Ectodermal cell (in vitro differentiated cells): Measurements from ENCODE around the gene TAF15.

Experiments
- H3K27ac ChIP-seq: 2 replicates; pipeline ENCODE4 v1.7.0; 2013; ENCODE audit warnings: mild to moderate bottlenecking, low read depth, low read length; ENCODE audit not compliant: insufficient read depth, poor library complexity, severe bottlenecking
- H3K27me3 ChIP-seq: 2 replicates; pipeline ENCODE4 v1.7.0; 2013; ENCODE audit warnings: mild to moderate bottlenecking, low read length; ENCODE audit not compliant: insufficient read depth, control insufficient read depth, poor library complexity, severe bottlenecking
- H3K36me3 ChIP-seq: one replicate; pipeline ENCODE4 v1.7.0; 2013; ENCODE audit warnings: low read length; ENCODE audit not compliant: control insufficient read depth, insufficient read depth
- H3K4me1 ChIP-seq: one replicate; pipeline ENCODE4 v1.7.0; 2013; ENCODE audit warnings: low read length; ENCODE audit not compliant: control insufficient read depth, insufficient read depth
- H3K4me3 ChIP-seq: 2 replicates; pipeline ENCODE4 v1.7.0; 2013; ENCODE audit warnings: low read depth, low read length, control low read depth; ENCODE audit not compliant: insufficient read depth
- H3K9me3 ChIP-seq: 2 replicates; pipeline ENCODE4 v1.7.0; 2013; ENCODE audit warnings: mild to moderate bottlenecking, low read length, moderate library complexity; ENCODE audit not compliant: control insufficient read depth
- WGBS, 2 experiments: methylation state at CpG; one replicate each; pipeline ENCODE4 v1.1.7; 2013; ENCODE audit warnings: missing lambda C conversion rate in 2 of 2; 5-methylcytosine and 5-hydroxymethylcytosine counted together

Gene TAF15

GRCh38 chr17:35768797-35769196, 40.5 kb upstream of the TAF15 start:
- WGBS, 2 experiments = 92 to 100% methylated on average over 2 of the region's 2 CpGs
- H3K36me3 ChIP-seq = no peaks in the 10 kb centered on the region
- H3K4me1 ChIP-seq = peaks cover 42% of the 10 kb centered on the region
- H3K27ac ChIP-seq = no peak overlapping the region
- no peaks in the 10 kb centered on the region for H3K9me3 ChIP-seq
- H3K4me3 ChIP-seq = no peak overlapping the region
- no peaks in the 10 kb centered on the region for H3K27me3 ChIP-seq

- WGBS, 2 experiments = 96 to 97% methylated on average over 48 of the region's 48 CpGs
These were observed 39.3 kb upstream of the TAF15 start for GRCh38 chr17:35769895-35770486.

GRCh38 chr17:35773129-35773528, 36.2 kb upstream of the TAF15 start:
- Histone ChIP-seq H3K27me3 (no peaks in the 10 kb centered on the region), H3K4me1 (peaks cover 37% of the 10 kb centered on the region), H3K27ac (no peak overlapping the region), H3K9me3 (no peaks in the 10 kb centered on the region), H3K36me3 (no peaks in the 10 kb centered on the region), H3K4me3 (no peak overlapping the region)
- WGBS, 2 experiments = 93 to 94% methylated on average over 20 of the region's 20 CpGs

More at GRCh38 chr17:35769895-35770486, 39.3 kb upstream of the TAF15 start:
- peaks cover 52% of the 10 kb centered on the region for H3K4me1 ChIP-seq
- no peak overlapping the region for H3K4me3 ChIP-seq
- no peak overlapping the region for H3K27ac ChIP-seq
- no peaks in the 10 kb centered on the region for H3K9me3 ChIP-seq
- no peaks in the 10 kb centered on the region for H3K36me3 ChIP-seq
- no peaks in the 10 kb centered on the region for H3K27me3 ChIP-seq

DNA sequence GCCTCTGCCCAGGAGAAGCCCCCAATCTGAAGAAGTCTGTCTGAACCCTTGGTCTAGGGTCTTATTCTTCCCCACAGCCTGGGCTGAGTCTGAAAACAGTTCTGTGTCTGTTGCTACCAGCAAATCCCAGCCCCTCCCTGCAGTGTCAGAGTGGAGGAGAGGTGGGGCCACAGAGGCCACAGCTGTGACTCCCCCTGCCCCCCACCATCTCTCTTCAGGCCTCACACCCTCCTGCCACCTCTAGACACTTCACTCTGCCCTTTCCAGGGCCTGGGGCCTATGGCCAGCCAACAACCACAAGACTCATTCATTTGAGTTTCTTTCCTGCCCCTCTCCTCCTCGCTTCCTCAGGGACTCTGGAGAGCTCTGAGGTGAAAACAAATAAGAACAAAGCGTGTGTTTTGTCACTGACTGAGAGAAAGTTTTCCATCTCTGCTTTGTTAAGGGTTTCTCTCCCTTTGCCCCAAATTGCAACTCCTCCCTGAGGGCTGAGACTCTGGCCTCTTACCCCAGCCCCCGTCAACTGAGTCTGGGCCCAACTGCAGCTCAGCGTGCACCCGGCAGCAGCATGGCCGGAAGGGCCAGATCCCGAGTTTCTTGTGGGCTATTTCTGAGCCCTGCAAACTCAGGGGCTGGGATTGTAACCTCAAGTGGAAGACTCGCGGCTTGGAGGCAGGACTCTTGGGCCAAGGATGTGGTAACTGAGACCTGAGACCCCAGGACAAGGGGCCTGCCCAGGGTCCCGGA, 35.4 kb upstream of the TAF15 start:
- Histone ChIP-seq H3K4me3 (no peak overlapping the region), H3K36me3 (no peaks in the 10 kb centered on the region), H3K27ac (no peak overlapping the region), H3K27me3 (no peaks in the 10 kb centered on the region), H3K9me3 (no peaks in the 10 kb centered on the region), H3K4me1 (peaks cover 37% of the 10 kb centered on the region)
- 80 to 82% methylated on average over 10 of the region's 10 CpGs for WGBS, 2 experiments

- no peaks in the 10 kb centered on the region for H3K27me3 ChIP-seq
- H3K36me3 ChIP-seq = no peaks in the 10 kb centered on the region
- H3K4me1 ChIP-seq = peaks cover 37% of the 10 kb centered on the region
- WGBS, 2 experiments = 75 to 76% methylated on average over 5 of the region's 5 CpGs
- no peaks in the 10 kb centered on the region for H3K9me3 ChIP-seq
- H3K4me3 ChIP-seq = no peak overlapping the region
- no peak overlapping the region for H3K27ac ChIP-seq
These were observed 34.8 kb upstream of the TAF15 start for GRCh38 chr17:35774499-35774898.

GRCh38 chr17:35775039-35775438, 34.2 kb upstream of the TAF15 start:
- Histone ChIP-seq H3K9me3 (no peaks in the 10 kb centered on the region), H3K36me3 (no peaks in the 10 kb centered on the region), H3K27ac (no peak overlapping the region), H3K4me1 (peaks cover 37% of the 10 kb centered on the region), H3K27me3 (no peaks in the 10 kb centered on the region), H3K4me3 (no peak overlapping the region)
- WGBS, 2 experiments = 72 to 80% methylated on average over 5 of the region's 5 CpGs

GRCh38 chr17:35775583-35775982, 33.7 kb upstream of the TAF15 start:
- Histone ChIP-seq H3K36me3 (no peaks in the 10 kb centered on the region), H3K9me3 (no peaks in the 10 kb centered on the region), H3K4me3 (no peak overlapping the region), H3K27ac (no peak overlapping the region), H3K4me1 (peaks cover 37% of the 10 kb centered on the region), H3K27me3 (no peaks in the 10 kb centered on the region)
- 91 to 93% methylated on average over 6 of the region's 6 CpGs for WGBS, 2 experiments

DNA sequence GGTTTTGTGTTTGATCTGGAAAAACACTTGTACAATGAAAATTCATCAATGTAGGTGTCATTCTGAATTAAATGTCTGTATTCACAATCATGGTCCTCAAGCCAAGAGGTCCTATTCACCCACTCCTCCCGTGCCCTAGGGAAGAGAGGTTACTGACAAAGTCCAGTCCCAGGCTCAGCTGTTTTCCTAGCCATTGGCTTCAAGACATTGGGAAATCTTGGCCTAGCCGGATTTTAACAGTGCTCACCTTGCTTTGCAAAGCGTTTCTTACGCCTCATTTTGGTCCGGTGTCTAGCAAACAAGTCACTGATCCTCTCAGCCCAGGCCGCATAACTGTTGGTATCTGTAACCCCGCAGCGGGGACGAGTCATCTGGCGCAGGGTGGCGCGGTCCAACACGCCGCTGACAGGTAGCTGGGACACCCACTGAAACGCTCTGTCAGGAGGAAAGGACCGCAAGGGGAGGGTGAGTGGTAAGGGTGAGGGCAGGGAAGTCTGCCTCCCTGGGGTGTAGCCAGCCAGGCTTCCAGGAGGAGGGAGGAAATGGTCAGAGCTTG, 30.6 kb upstream of the TAF15 start:
- Histone ChIP-seq H3K4me1 (peaks cover 18% of the 10 kb centered on the region), H3K27ac (no peak overlapping the region)

DNA sequence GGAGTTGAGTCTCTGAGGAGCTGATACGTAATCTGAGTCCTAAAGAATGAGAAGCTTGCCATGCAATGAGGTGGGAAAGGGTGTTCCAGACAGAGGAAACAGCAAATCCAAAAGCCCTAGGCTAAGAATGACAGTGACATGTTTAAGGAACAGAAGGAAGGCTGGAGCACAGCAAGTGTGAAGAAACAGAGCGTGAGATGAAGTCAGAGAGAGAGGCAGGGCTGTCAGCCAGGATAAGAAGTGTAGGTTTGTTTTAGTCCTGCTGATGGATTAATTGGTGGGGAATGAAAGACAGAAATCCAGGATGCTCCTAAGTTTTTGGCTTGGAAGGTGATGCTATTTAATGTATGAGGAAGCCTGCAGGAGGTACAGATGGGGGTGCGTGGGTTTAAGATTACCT, 28.3 kb upstream of the TAF15 start:
- 84 to 88% methylated on average over 3 of the region's 3 CpGs for WGBS, 2 experiments
- no peak overlapping the region for H3K27ac ChIP-seq

More for the DNA sequence above, 30.6 kb upstream of the TAF15 start:
- WGBS, 2 experiments = 94% methylated on average over 16 of the region's 16 CpGs
- H3K36me3 ChIP-seq = no peaks in the 10 kb centered on the region
- no peaks in the 10 kb centered on the region for H3K9me3 ChIP-seq
- no peaks in the 10 kb centered on the region for H3K27me3 ChIP-seq
- no peak overlapping the region for H3K4me3 ChIP-seq

GRCh38 chr17:35784895-35785294, 24.4 kb upstream of the TAF15 start:
- Histone ChIP-seq H3K36me3 (no peaks in the 10 kb centered on the region), H3K4me3 (no peak overlapping the region), H3K4me1 (no peaks in the 10 kb centered on the region), H3K9me3 (no peaks in the 10 kb centered on the region), H3K27ac (no peak overlapping the region), H3K27me3 (no peaks in the 10 kb centered on the region)
- 89 to 93% methylated on average over 2 of the region's 2 CpGs for WGBS, 2 experiments

More for the DNA sequence above, 28.3 kb upstream of the TAF15 start:
- no peaks in the 10 kb centered on the region for H3K9me3 ChIP-seq
- H3K4me1 ChIP-seq = no peaks in the 10 kb centered on the region
- H3K36me3 ChIP-seq = no peaks in the 10 kb centered on the region
- H3K27me3 ChIP-seq = no peaks in the 10 kb centered on the region
- no peak overlapping the region for H3K4me3 ChIP-seq
